ENCODE results near the gene SEC61A2. TPM values are rescaled to one million over a fixed set of nuclear protein-coding genes. Genes with fewer than 3 reads are reported as not detected.

SEC61A2 gene
- 8.0 TPM for polyA plus RNA-seq (2013, experiment 1 of 2)
- polyA plus RNA-seq (2013, experiment 2 of 2): 7.9 TPM

DNA sequence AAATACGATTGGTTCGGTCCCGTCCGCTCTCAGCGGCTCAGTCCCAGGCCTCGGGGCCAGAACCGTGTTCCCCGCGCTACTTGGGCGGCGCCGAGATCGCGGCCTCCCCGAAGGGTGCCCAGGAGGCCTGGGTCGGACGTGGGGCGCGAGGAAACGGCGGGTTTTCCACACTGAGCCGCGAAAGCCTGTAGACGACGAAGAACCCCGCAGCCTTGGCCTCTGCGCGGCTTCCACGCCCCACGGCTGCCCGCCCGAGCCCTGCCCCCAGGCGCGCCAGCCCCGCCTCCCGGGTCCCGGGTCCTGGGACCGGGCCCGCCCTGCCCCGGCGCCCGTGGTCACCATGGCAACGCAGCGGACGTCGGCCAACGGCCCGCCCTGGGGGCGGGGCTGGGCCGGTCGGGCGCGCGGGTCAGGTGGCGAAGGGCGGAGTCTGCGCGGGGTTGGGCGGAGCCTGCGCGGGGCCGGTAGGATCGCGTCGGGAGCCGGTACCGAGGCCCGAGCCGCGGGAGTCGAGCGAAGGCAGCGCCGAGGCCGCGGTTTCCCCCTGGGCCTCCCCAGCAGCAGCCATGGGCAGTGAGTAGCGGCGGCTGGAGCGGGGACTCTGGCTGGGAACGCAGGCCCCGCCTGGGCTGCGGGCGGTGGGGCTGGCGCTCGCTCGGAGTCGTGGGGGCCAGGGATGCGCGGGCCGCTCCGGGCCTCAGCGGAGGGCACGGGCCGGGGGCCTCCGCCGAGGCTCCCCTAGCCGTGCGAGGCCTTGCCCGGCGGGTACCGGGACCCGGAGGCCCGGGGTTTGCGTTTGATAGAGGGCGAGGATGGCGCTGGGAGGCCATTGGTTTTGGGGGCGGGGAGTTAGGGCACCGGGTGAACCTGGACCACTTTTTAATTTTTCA, at the start of gene SEC61A2:
Gene SEC61A2 (plus strand): TSS at position 456 of the 890 bp plus-strand sequence. CDS start 111 bp downstream, at position 567.
- Histone ChIP-seq H3K9me3 (ENCODE audit: control insufficient read depth, low read length) (no peaks in the 10 kb centered on the region), H2AK5ac (ENCODE audit: low read length, severe bottlenecking) (no peak within 1 kb of the TSS), H4K8ac (ENCODE audit: low read length) (peak within 1 kb of the TSS; percentile 88), H2AFZ (ENCODE audit: low read depth, low read length) (peak within 1 kb of the TSS; percentile 99), H3K18ac (ENCODE audit: low read depth in 1 of 2, low read length in 2 of 2) (peak within 1 kb of the TSS; percentile 89 to 98), H3K4me1 (ENCODE audit: control insufficient read depth, insufficient read depth, low read depth, low read length) (no peaks in the 10 kb centered on the region), H2BK5ac (ENCODE audit: low read depth, low read length, poor library complexity, severe bottlenecking) (peak within 1 kb of the TSS; percentile 4), H2BK15ac (ENCODE audit: low read depth, poor library complexity, severe bottlenecking) (peak within 1 kb of the TSS; percentile 96), H3K27ac (ENCODE audit: low read length, poor library complexity, severe bottlenecking) (peak within 1 kb of the TSS; percentile 72), H3K4me2 (ENCODE audit: low read length, poor library complexity, severe bottlenecking) (peak within 1 kb of the TSS; percentile 67), H3K4ac (ENCODE audit: low read depth in 1 of 2, low read length in 2 of 2) (peak within 1 kb of the TSS; percentile 60 to 90), H2BK120ac (ENCODE audit: low read depth, low read length) (peak within 1 kb of the TSS; percentile 56), H3K23ac (ENCODE audit: low read length in 2 of 2) (peak within 1 kb of the TSS in 1 of 2 experiments; percentile 97), H3K27me3 (ENCODE audit: control insufficient read depth in 1 of 2, insufficient read depth in 1 of 2, low read length in 2 of 2) (no peaks in the 10 kb centered on the region), H4K91ac (ENCODE audit: low read length) (peak within 1 kb of the TSS; percentile 74), H3K79me1 (replicated peaks; ENCODE audit: low read length, poor library complexity, severe bottlenecking) (peaks cover 10% of the 10 kb centered on the region), H3K9ac (ENCODE audit: low read length) (peak within 1 kb of the TSS; percentile 94), H3K4me3 (ENCODE audit: insufficient read depth in 1 of 2, low read depth in 1 of 2, low read length in 2 of 2) (peak within 1 kb of the TSS; percentile 88 to 99), H2BK12ac (ENCODE audit: low read length in 2 of 2) (peak within 1 kb of the TSS in 1 of 2 experiments; percentile 37), H3K36me3 (ENCODE audit: control insufficient read depth in 1 of 2, insufficient read depth in 2 of 2, low read depth in 1 of 2, low read length in 2 of 2) (peaks cover 5 to 16% of the 10 kb centered on the region in 2 experiments), H3K14ac (ENCODE audit: low read length in 2 of 2) (peak within 1 kb of the TSS; percentile 74 to 98)
- 1% methylated on average over 75 of the region's 108 CpGs for WGBS
- DNase-seq: peak; percentile 90

DNA sequence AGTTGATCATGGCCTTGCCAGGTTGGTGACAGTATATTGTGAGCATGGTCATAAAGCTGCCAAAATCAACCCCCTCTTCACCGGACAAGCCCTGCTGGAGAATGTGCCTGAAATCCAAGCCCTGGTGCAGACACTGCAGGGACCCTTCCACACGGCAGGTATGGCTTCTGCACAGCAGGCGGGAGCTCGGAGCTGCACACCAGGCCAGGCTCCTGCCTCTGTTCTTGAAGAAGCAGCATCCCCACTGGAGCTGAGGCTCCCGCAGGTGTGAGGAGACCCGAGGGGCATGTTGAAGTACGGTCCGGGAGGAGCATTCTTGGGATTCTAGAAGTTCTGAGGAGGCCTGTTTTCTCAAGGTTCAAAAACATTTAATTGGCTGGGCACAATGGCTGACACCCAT, 48.0 kb upstream of the SEC61A2 start:
- Histone ChIP-seq H2BK12ac (ENCODE audit: low read length in 2 of 2) (no peak overlapping the region), H3K79me1 (replicated peaks; ENCODE audit: low read length, poor library complexity, severe bottlenecking) (peaks cover 9% of the 10 kb centered on the region), H3K9me3 (ENCODE audit: control insufficient read depth, low read length) (no peaks in the 10 kb centered on the region), H3K27ac (ENCODE audit: low read length, poor library complexity, severe bottlenecking) (no peak overlapping the region), H2BK120ac (ENCODE audit: low read depth, low read length) (no peak overlapping the region), H3K14ac (ENCODE audit: low read length in 2 of 2) (no peak overlapping the region), H2BK5ac (ENCODE audit: low read depth, low read length, poor library complexity, severe bottlenecking) (no peak overlapping the region), H3K4me2 (ENCODE audit: low read length, poor library complexity, severe bottlenecking) (no peak overlapping the region), H3K9ac (ENCODE audit: low read length) (no peak overlapping the region), H3K4me1 (ENCODE audit: control insufficient read depth, insufficient read depth, low read depth, low read length) (peaks cover 4% of the 10 kb centered on the region), H4K91ac (ENCODE audit: low read length) (no peak overlapping the region), H2BK15ac (ENCODE audit: low read depth, poor library complexity, severe bottlenecking) (no peak overlapping the region), H4K8ac (ENCODE audit: low read length) (no peak overlapping the region), H2AK5ac (ENCODE audit: low read length, severe bottlenecking) (no peak overlapping the region), H3K18ac (ENCODE audit: low read depth in 1 of 2, low read length in 2 of 2) (no peak overlapping the region), H3K23ac (ENCODE audit: low read length in 2 of 2) (no peak overlapping the region), H3K4me3 (ENCODE audit: insufficient read depth in 1 of 2, low read depth in 1 of 2, low read length in 2 of 2) (no peak overlapping the region), H2AFZ (ENCODE audit: low read depth, low read length) (no peak overlapping the region), H3K36me3 (ENCODE audit: control insufficient read depth in 1 of 2, insufficient read depth in 2 of 2, low read depth in 1 of 2, low read length in 2 of 2) (peaks cover 15 to 25% of the 10 kb centered on the region in 2 experiments), H3K27me3 (ENCODE audit: control insufficient read depth in 1 of 2, insufficient read depth in 1 of 2, low read length in 2 of 2) (no peaks in the 10 kb centered on the region), H3K4ac (ENCODE audit: low read depth in 1 of 2, low read length in 2 of 2) (no peak overlapping the region)
- DNase-seq: no peak
- over 99% methylated on average over 7 of the region's 8 CpGs for WGBS

DNA sequence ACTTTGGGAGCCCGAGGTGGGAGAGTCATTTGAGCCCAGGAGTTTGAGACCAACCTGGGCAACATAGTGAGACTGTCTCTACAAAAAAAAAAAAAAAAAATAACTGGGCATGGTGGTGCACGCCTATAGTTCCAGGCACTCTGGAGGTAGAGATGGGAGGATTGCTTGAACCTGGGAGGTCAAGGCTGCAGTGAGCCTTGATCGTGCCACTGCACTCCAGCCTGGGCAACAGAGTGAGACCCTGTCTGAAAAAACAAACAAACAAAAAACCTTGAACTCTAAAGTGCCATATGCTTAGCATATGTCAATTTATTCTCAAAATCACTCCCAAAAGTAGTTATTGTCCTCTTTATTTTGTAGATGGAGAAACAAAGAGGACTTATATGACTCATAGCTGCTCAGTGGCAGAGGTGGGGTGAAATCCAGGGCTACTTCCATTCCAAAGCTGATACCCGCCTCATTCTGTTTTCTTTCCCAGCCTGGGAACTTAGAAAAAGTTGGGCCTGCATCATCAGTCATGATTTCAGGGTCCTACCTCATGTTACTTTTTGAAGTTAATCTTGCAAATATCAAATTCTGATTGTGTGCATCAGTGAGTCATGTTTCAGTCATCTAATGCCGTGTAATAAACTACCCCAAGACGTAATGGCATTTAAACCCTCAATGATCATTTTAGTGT, 47.5 kb upstream of the SEC61A2 start:
- H2BK15ac ChIP-seq (ENCODE audit: low read depth, poor library complexity, severe bottlenecking): no peak overlapping the region
- H3K4me1 ChIP-seq (ENCODE audit: control insufficient read depth, insufficient read depth, low read depth, low read length): peaks cover 4% of the 10 kb centered on the region
- no peak overlapping the region for H3K18ac ChIP-seq (ENCODE audit: low read depth in 1 of 2, low read length in 2 of 2)
- H3K9me3 ChIP-seq (ENCODE audit: control insufficient read depth, low read length): no peaks in the 10 kb centered on the region
- H2BK120ac ChIP-seq (ENCODE audit: low read depth, low read length): no peak overlapping the region
- no peak overlapping the region for H3K4ac ChIP-seq (ENCODE audit: low read depth in 1 of 2, low read length in 2 of 2)
- no peak overlapping the region for H2AK5ac ChIP-seq (ENCODE audit: low read length, severe bottlenecking)
- H3K27ac ChIP-seq (ENCODE audit: low read length, poor library complexity, severe bottlenecking): no peak overlapping the region
- H3K23ac ChIP-seq (ENCODE audit: low read length in 2 of 2): no peak overlapping the region
- no peak overlapping the region for H2AFZ ChIP-seq (ENCODE audit: low read depth, low read length)
- no peak overlapping the region for H2BK5ac ChIP-seq (ENCODE audit: low read depth, low read length, poor library complexity, severe bottlenecking)
- no peak overlapping the region for H3K4me2 ChIP-seq (ENCODE audit: low read length, poor library complexity, severe bottlenecking)
- no peak overlapping the region for H3K4me3 ChIP-seq (ENCODE audit: insufficient read depth in 1 of 2, low read depth in 1 of 2, low read length in 2 of 2)
- no peaks in the 10 kb centered on the region for H3K27me3 ChIP-seq (ENCODE audit: control insufficient read depth in 1 of 2, insufficient read depth in 1 of 2, low read length in 2 of 2)
- peak; percentile 7 for DNase-seq
- no peak overlapping the region for H4K91ac ChIP-seq (ENCODE audit: low read length)
- H2BK12ac ChIP-seq (ENCODE audit: low read length in 2 of 2): no peak overlapping the region
- WGBS: 65% methylated on average over 4 of the region's 6 CpGs
- H3K36me3 ChIP-seq (ENCODE audit: control insufficient read depth in 1 of 2, insufficient read depth in 2 of 2, low read depth in 1 of 2, low read length in 2 of 2): peaks cover 19 to 31% of the 10 kb centered on the region in 2 experiments
- H3K14ac ChIP-seq (ENCODE audit: low read length in 2 of 2): no peak overlapping the region
- H3K9ac ChIP-seq (ENCODE audit: low read length): no peak overlapping the region
- H4K8ac ChIP-seq (ENCODE audit: low read length): no peak overlapping the region
- H3K79me1 ChIP-seq (replicated peaks; ENCODE audit: low read length, poor library complexity, severe bottlenecking): peaks cover 9% of the 10 kb centered on the region

DNA sequence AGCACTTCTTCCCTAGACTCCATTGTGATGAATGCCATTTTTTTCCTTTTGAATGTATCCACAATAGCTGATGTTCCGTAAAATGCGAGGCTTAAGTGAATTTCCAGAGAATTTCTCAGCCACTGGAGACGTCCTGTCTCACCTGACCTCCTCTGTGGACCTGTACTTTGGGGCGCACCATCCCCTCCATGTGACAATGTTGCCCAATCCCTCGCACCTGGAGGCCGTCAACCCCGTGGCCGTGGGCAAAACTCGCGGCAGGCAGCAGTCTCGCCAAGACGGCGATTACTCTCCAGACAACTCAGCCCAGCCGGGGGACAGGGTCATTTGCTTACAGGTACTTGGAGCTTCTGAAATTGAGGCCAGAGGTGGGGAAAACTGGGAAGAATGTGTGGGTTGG, 40.6 kb upstream of the SEC61A2 start:
- 97% methylated on average over 14 of the region's 14 CpGs for WGBS
- no peak for DNase-seq

More for the DNA sequence above, 40.6 kb upstream of the SEC61A2 start:
- Histone ChIP-seq H2AK5ac (ENCODE audit: low read length, severe bottlenecking) (no peak overlapping the region), H4K91ac (ENCODE audit: low read length) (no peak overlapping the region), H3K4me1 (ENCODE audit: control insufficient read depth, insufficient read depth, low read depth, low read length) (peaks cover 2% of the 10 kb centered on the region), H2BK5ac (ENCODE audit: low read depth, low read length, poor library complexity, severe bottlenecking) (no peak overlapping the region), H2BK15ac (ENCODE audit: low read depth, poor library complexity, severe bottlenecking) (no peak overlapping the region), H3K27me3 (ENCODE audit: control insufficient read depth in 1 of 2, insufficient read depth in 1 of 2, low read length in 2 of 2) (no peaks in the 10 kb centered on the region), H3K9ac (ENCODE audit: low read length) (no peak overlapping the region), H3K79me1 (replicated peaks; ENCODE audit: low read length, poor library complexity, severe bottlenecking) (no peaks in the 10 kb centered on the region), H3K18ac (ENCODE audit: low read depth in 1 of 2, low read length in 2 of 2) (no peak overlapping the region), H3K9me3 (ENCODE audit: control insufficient read depth, low read length) (no peaks in the 10 kb centered on the region), H3K4ac (ENCODE audit: low read depth in 1 of 2, low read length in 2 of 2) (no peak overlapping the region), H4K8ac (ENCODE audit: low read length) (no peak overlapping the region), H3K27ac (ENCODE audit: low read length, poor library complexity, severe bottlenecking) (no peak overlapping the region), H2AFZ (ENCODE audit: low read depth, low read length) (no peak overlapping the region), H3K4me2 (ENCODE audit: low read length, poor library complexity, severe bottlenecking) (no peak overlapping the region), H3K23ac (ENCODE audit: low read length in 2 of 2) (no peak overlapping the region), H3K4me3 (ENCODE audit: insufficient read depth in 1 of 2, low read depth in 1 of 2, low read length in 2 of 2) (no peak overlapping the region), H3K36me3 (ENCODE audit: control insufficient read depth in 1 of 2, insufficient read depth in 2 of 2, low read depth in 1 of 2, low read length in 2 of 2) (peaks cover 37 to 74% of the 10 kb centered on the region in 2 experiments), H3K14ac (ENCODE audit: low read length in 2 of 2) (no peak overlapping the region), H2BK120ac (ENCODE audit: low read depth, low read length) (no peak overlapping the region), H2BK12ac (ENCODE audit: low read length in 2 of 2) (no peak overlapping the region)
